ENCODE data around the gene WBP4. TPM values are rescaled to one million over a fixed set of nuclear protein-coding genes. Genes with fewer than 3 reads are reported as not detected.

WBP4 gene
- total RNA-seq, 1 donor from 2014 or later: 10.6 TPM

DNA sequence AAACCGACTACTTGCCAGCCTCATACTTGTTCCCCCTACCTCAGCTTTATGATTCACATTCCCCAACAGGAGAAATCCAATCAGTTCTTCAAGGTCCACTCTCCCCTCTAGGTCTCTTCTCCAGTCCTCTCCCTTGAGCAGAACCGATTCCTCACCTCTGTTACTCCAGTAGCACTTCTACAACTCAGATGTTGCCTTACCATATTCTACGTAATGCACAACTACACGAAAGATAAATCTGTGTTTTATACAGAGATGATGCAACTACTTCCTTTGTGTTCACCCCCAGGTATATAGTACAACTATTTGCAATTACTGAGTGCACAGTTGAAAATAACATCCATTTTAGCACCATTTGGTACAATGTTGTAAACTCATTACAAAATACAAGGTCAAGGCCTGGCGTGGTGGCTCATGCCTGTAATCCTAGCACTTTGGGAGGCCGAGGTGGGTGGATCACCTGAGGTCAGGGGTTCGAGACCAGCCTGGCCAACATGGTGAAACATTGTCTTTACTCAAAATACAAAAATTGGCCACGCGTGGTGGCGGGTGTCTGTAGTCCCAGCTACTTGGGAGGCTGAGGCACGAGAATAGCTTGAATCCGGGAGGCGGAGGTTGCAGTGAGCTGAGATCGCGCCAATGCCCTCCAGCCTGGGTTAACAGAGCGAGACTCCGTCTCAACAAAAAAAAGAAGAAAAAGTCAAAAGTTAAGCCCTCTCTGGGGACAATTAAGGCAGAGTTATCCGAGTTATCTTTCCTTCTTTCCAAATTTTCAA is 2.8 kb upstream of the WBP4 start:
- Histone ChIP-seq H3K4me2 (ENCODE audit: low read length) (peak overlapping the region; percentile 89), H3K4me3 (ENCODE audit: insufficient read depth, low read depth, low read length) (peak overlapping the region; percentile 88), H3K27me3 (ENCODE audit: insufficient read depth, low read length) (no peaks in the 10 kb centered on the region), H3K4me1 (ENCODE audit: insufficient read depth, low read length) (peaks cover 9% of the 10 kb centered on the region), H3K9ac (ENCODE audit: low read length) (peak overlapping the region; percentile 95), H3K27ac (ENCODE audit: low read depth, low read length) (peak overlapping the region; percentile 96), H4K20me1 (ENCODE audit: insufficient read depth, low read length) (peaks cover 47% of the 10 kb centered on the region), H3K9me3 (ENCODE audit: insufficient read depth, low read depth, low read length) (no peaks in the 10 kb centered on the region), H3K79me2 (ENCODE audit: insufficient read depth, low read length) (peaks cover 71% of the 10 kb centered on the region), H2AFZ (ENCODE audit: low read depth, low read length) (no peak overlapping the region), H3K36me3 (ENCODE audit: insufficient read depth, low read length) (no peaks in the 10 kb centered on the region)
- Mint-ChIP-seq H3K9me3 (ENCODE audit: unreplicated experiment) (no peaks in the 10 kb centered on the region), H3K4me3 (ENCODE audit: unreplicated experiment) (peak overlapping the region; percentile 99), H3K36me3 (ENCODE audit: low read depth, unreplicated experiment) (no peaks in the 10 kb centered on the region), H3K27ac (ENCODE audit: unreplicated experiment) (peak overlapping the region; percentile 86), H3K27me3 (ENCODE audit: low read depth, unreplicated experiment) (no peaks in the 10 kb centered on the region), H3K4me1 (ENCODE audit: low read depth, unreplicated experiment) (peaks cover 37% of the 10 kb centered on the region)
- DNase-seq (ENCODE audit: low read depth): no peak
- no peak for TF ChIP-seq EZH2 (IDR thresholded peaks at IDR 0.05; ENCODE audit: insufficient read depth, low read length)
- TF ChIP-seq, protein P1, sequence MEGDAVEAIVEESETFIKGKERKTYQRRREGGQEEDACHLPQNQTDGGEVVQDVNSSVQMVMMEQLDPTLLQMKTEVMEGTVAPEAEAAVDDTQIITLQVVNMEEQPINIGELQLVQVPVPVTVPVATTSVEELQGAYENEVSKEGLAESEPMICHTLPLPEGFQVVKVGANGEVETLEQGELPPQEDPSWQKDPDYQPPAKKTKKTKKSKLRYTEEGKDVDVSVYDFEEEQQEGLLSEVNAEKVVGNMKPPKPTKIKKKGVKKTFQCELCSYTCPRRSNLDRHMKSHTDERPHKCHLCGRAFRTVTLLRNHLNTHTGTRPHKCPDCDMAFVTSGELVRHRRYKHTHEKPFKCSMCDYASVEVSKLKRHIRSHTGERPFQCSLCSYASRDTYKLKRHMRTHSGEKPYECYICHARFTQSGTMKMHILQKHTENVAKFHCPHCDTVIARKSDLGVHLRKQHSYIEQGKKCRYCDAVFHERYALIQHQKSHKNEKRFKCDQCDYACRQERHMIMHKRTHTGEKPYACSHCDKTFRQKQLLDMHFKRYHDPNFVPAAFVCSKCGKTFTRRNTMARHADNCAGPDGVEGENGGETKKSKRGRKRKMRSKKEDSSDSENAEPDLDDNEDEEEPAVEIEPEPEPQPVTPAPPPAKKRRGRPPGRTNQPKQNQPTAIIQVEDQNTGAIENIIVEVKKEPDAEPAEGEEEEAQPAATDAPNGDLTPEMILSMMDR (IDR thresholded peaks at IDR 0.05; ENCODE audit: insufficient read depth, low read depth, low read length): no peak
- no peak for FAIRE-seq

DNA sequence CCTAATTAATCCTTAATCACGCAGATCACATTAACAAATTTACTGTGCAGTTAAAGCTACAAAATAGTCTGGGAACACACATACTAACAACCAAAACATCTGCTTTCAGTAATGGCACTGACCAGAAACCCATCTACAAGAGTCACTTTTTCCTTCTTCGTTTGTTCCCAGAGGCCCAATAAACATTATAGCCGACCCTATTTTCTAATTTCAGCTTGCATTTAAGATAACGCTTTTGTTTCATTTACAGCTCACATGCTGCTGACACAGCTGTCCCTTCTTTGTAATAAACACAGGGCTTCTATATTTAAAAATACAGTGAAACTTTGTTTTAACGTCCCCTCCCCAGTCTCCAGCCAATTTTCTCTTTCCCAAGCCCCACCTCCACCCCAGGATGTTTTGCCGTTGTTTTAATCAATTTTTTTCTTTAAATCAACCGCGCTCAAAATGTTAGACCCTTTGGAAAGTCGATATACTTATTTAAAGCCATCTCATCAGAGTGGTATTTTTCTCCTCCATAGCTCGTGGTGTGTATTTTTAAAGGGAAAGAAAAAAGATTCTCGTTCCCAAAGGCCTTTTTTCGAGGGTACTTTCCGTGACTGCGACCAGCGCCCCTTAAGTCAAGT is 1.7 kb upstream of the WBP4 start:
- Histone ChIP-seq H3K9me3 (ENCODE audit: insufficient read depth, low read depth, low read length) (no peaks in the 10 kb centered on the region), H3K27ac (ENCODE audit: low read depth, low read length) (peak overlapping the region; percentile 96), H3K9ac (ENCODE audit: low read length) (peak overlapping the region; percentile 95), H3K79me2 (ENCODE audit: insufficient read depth, low read length) (peaks cover 75% of the 10 kb centered on the region), H3K27me3 (ENCODE audit: insufficient read depth, low read length) (no peaks in the 10 kb centered on the region), H3K4me3 (ENCODE audit: insufficient read depth, low read depth, low read length) (peak overlapping the region; percentile 88), H4K20me1 (ENCODE audit: insufficient read depth, low read length) (peaks cover 38% of the 10 kb centered on the region), H3K4me1 (ENCODE audit: insufficient read depth, low read length) (peaks cover 17% of the 10 kb centered on the region), H3K4me2 (ENCODE audit: low read length) (peak overlapping the region; percentile 89), H2AFZ (ENCODE audit: low read depth, low read length) (peak overlapping the region; percentile 70), H3K36me3 (ENCODE audit: insufficient read depth, low read length) (no peaks in the 10 kb centered on the region)
- no peaks in the 10 kb centered on the region for H3K9me3 Mint-ChIP-seq (ENCODE audit: unreplicated experiment)
- DNase-seq (ENCODE audit: low read depth) (no peak), FAIRE-seq (no peak)
- H3K36me3 Mint-ChIP-seq (ENCODE audit: low read depth, unreplicated experiment): no peaks in the 10 kb centered on the region
- H3K27ac Mint-ChIP-seq (ENCODE audit: unreplicated experiment): peak overlapping the region; percentile 96
- TF ChIP-seq, protein P1 (IDR thresholded peaks at IDR 0.05; ENCODE audit: insufficient read depth, low read depth, low read length): no peak
- no peak for TF ChIP-seq EZH2 (IDR thresholded peaks at IDR 0.05; ENCODE audit: insufficient read depth, low read length)
- H3K27me3 Mint-ChIP-seq (ENCODE audit: low read depth, unreplicated experiment): no peaks in the 10 kb centered on the region
- H3K4me3 Mint-ChIP-seq (ENCODE audit: unreplicated experiment): peak overlapping the region; percentile 99
- peaks cover 45% of the 10 kb centered on the region for H3K4me1 Mint-ChIP-seq (ENCODE audit: low read depth, unreplicated experiment)
